Glomerular endothelial cell (primary cell): ENCODE data around the gene TPSD1. TPM values are rescaled to one million over a fixed set of nuclear protein-coding genes. Genes with fewer than 3 reads are reported as not detected.
"Not testable (repeated sequence)": the region's sequence is repeated elsewhere in the genome, so short reads cannot be mapped to it uniquely, and the experiment has no call there.

Source experiments
- DNase-seq: peaks from one replicate; pipeline ENCODE4 v3.0.0-alpha.2; 2011; ENCODE audit warnings: low read depth, low spot score; ENCODE audit errors: extremely low read depth
- total RNA-seq: library from RNA; depleted of rRNA; stranded (reverse); fragments of >200 nt; gene quantifications from 2 replicates; pipeline ENCODE4 v1.2.3, GENCODE V29; 2015

TPSD1 gene
- total RNA-seq, 1 donor from 2014 or later: not detected

- DNase-seq: no peak
Observed at GRCh38 chr16:1220841-1221627, 34.8 kb upstream of the TPSD1 start.

GRCh38 chr16:1221628-1222552, 34.0 kb upstream of the TPSD1 start:
- no peak for DNase-seq

DNA sequence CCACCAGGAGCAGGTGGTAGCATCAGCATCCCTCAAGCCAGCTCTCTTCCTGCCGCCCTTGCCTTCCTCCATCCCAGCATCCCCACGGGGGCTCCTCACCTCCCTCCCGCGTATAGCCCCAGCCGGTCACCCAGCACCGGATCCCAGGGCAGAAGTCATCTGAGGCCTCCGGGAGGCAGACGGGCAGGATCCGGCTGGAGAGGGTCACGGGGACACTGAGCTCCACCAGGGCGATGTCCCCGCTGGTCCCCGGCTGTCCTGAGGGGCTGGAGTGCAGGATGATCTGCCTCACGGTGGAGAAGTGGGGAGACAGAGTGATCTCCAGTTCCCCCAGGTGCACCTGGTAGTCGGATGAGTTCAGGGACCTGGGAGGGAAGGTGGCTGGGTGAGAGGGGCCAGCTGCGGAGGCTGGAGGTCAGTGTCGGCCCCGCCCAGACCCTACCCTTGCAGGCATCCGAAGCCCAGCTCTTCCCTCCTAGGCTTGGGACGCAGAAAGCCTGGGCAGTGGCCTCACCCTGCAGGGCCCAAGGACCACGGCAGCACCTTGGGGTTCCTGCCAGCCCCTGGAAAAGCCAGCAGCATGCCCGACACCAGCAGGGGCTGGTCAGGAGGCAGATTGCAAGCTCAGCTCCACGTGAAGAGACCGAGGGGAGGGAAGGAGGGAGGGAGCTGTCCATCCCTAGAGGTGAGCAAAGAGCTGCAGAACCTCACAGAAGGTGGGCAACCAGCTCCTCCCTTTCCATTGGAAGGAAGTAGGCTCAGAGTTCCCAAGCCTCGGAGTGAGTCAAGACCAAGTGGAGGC, 33.1 kb upstream of the TPSD1 start:
- no peak for DNase-seq

DNA sequence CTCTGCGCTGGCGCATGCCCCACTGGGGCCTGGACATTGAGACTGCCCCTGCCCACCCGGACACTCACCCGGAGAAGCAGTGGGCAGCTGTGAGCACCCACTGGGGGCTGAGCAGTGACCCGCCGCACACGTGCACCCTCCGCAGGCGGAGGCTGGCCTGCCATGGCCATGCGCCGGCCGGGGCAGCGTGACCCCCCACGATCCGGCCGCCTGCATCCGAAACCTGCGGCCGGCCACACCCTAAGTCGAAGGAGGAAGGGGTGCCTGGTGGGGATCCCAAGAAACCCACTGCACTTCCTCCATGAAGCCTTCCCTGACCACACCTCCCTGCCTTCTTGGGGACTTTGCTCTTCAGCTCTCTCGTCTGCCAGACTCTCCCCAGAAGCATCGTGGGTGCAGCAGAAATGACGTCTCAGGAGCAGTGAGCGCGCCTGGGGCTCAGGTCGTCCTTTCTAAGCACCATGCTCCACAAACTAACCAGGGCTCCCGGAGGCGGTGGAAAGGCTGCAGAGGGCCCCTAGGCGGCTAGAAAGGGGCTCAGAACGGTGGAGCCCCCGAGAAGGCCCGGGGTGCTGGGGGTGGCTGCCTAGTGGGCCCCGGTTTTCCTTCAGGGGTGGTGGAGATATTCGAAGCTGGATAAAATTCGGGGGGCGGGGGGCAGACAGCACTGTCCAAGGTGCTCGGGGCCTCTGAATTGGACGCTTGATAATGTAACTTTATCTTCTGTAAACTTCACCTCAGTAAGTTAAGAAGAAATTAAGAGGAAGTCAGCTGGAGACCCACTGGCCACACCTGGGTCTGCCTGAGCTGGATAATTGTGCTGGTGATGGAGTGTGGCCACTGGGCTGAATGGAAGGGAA, 32.3 kb upstream of the TPSD1 start:
- no peak for DNase-seq

GRCh38 chr16:1224558-1224957, 31.3 kb upstream of the TPSD1 start:
- no peak for DNase-seq

DNA sequence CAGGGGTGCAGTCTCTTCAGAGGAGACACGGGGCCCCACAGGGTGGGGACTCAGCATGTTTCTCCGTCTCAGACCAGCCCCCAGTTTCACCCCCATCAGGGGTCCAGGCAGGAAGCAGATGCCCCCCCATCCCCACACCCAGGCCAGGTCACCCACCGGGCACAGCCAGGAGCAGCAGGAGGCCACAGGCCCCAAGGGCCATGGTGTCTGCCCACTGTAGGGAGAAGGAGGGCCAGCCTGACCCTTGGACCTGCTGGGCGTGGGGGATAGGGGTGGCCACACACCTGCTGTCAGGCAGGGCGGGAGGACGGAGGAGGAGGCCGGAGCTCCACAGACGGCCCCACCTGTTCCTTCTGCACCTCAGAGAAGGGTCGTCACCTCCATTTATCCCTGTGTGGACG, 30.8 kb upstream of the TPSD1 start, which contains the start of gene TPSG1:
Gene TPSG1 (minus strand): TSS at position 218 of the 401 bp plus-strand sequence. CDS start 16 bp downstream, at position 202.
- DNase-seq: no peak

- not testable (repeated sequence) for DNase-seq
Observed at GRCh38 chr16:1225728-1226311, 30.0 kb upstream of the TPSD1 start.

DNA sequence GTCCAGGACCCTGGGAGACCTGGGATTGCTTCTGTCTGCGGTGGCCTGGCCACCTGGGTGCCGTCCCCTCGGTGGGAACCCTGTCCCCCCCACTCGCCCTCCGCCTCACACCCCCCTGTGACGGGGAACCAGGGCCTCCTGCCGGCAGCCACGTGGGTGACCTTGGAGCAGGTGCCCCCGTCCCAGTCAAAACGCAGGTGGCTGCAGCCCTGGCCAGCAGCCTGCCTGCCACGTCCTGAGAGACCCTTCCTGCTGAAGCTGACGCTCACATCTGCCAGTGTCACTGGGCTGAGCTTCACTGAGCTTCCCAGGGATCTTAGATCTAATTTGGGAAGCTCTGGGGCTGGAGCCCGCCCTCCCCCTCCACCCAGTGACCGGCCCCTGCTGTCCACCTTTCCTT, 29.2 kb upstream of the TPSD1 start:
- not testable (repeated sequence) for DNase-seq

- DNase-seq: not testable (repeated sequence)
Observed at GRCh38 chr16:1228227-1228626, 27.6 kb upstream of the TPSD1 start.

GRCh38 chr16:1229476-1229875, 26.4 kb upstream of the TPSD1 start:
- DNase-seq: not testable (repeated sequence)

GRCh38 chr16:1230084-1230470, 25.8 kb upstream of the TPSD1 start, which contains the start of gene TPSB2:
Gene TPSB2, minus strand, starts transcription at chr16:1230184. Its CDS starts 233 bp downstream, at chr16:1229951.
- DNase-seq: not testable (repeated sequence)

DNA sequence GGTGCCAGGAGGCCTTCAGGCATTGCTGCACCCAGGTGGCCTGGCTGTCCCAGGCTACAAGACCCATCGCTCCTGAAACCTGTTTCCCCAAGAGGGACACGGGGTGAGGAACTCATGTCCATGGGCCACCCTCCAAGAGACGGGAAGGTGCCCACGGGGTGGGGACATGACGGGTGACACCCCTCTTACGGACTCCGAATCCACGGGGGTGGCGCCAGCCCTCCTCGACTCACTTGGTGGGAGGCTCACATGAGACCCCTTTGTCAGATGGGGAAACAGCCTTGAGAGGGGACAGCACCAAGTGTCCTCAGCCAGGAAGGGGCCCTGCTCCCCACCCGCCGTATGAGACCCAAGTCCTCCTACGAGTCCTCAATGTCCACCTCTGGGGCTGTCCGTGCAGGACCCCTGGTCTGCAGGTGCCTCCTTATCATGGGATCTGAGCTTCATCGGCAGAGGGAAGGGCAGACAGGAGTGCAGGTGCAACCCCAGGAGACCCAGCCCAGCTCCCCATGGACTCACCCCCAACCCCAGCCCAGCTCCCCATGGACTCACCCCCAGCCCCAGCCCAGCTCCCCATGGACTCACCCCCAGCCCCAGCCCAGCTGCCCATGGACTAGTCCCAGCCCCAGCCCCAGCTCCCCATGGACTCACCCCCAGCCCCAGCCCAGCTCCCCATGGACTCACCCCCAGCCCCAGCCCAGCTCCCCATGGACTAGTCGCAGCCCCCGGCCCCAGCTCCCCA, 25.2 kb upstream of the TPSD1 start:
- not testable (repeated sequence) for DNase-seq

DNA sequence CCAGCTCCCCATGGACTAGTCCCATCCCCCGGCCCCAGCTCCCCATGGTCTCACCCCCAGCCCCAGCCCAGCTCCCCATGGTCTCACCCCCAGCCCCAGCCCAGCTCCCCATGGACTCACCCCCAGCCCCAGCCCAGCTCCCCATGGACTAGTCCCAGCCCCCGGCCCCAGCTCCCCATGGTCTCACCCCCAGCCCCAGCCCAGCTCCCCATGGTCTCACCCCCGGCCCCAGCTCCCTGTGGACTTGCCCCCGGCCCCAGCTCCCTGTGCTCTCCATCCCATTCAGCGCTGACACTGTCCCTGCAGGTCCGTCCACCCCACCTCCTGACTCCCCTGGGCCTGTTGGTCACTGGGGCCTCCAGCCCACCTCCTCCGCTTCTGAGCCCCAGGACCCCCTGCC, 24.6 kb upstream of the TPSD1 start:
- DNase-seq: not testable (repeated sequence)

DNA sequence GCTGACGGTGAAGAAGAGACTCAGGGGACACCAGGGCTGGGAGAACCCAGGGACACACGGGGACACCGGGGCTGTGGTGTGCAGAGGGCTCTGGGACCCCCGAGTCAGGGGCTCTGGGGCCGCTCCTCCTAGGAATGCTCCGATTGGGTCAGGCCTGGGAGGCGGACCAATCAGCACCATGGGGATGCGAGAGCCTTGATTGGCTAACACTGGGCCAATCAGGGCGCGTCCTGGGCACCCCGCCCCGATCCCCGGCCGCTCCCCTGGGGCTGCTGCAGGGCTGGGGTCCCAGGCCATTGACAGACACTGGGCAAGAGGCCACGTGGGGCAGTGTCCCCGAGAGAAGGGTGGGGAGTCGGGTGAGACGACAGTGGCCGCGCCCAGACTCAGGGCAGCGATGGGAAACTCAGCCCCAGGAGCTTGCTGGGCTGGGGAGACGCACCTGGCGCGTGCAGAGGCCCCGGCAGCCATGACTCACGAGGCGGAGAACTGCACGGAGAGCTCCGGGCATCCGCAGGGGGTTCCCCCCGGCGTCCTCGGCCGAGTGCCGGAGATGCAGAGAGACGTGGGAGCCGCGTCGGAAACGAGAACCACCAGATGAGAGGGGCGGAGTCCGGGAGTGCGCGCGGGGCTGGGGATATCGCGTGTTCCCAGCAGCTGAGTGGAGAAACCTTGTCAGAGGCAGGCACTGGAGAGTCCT, 23.7 kb upstream of the TPSD1 start:
- not testable (repeated sequence) for DNase-seq

DNA sequence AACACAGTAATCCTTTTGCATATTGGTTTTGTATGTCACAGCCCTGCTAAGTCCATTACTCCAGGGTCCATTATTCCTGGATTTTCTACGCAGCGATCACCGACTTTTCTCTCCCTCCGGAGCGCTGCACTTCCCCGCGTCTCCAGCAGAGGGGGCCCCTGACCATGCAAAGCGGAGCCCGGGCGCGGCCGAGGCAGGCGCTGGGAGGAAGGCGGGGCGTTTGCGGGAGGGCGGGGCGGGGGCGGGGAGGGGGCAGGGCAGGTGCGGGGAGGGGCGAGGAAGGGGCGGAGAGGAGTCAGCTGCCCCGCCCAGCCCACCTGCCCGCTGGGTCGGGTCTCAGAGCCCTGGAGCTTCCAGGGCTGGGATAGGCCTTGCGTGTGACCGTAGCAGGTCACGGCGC, 19.2 kb upstream of the TPSD1 start:
- not testable (repeated sequence) for DNase-seq

DNA sequence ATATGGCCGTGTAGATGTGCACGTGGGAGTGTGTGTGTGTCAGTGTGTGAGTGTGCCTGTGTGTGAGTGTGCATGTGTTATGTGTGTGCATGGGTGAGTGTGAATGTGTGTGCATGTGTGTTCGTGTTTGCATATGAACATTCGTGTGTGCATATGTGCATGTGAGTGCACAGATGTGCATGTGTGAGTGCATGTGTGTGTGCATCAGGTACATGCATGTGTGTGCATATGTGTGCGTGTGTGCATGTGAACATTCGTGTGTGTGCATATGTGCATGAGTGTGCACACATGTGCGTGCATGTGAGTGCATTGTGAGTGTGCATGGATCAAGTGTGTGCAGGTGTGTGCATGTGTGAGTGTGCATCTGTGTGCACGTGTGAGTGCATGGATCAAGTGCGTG, 17.9 kb upstream of the TPSD1 start:
- DNase-seq: no peak

DNA sequence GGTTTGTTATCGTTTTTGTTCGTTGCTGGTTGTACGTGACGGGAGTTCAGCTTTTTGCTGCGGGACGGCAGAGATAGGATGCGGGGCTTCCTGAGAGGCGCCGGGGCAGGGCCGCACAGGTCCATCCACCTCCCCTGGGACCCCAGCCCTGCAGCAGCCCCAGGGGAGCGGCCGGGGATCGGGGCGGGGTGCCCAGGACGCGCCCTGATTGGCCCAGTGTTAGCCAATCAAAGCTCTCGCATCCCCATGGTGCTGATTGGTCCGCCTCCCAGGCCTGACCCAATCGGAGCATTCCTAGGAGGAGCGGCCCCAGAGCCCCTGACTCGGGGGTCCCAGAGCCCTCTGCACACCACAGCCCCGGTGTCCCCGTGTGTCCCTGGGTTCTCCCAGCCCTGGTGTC, 17.0 kb upstream of the TPSD1 start:
- DNase-seq: not testable (repeated sequence)

- not testable (repeated sequence) for DNase-seq
Observed at GRCh38 chr16:1239575-1239974, 16.3 kb upstream of the TPSD1 start.
